WTC11 (cell line): ENCODE measurements around the gene KLC1.

Experiments
- NFE2L1 ChIP-seq: sonication (generic); formaldehyde crosslinking; IDR thresholded peaks from 2 replicates; pipeline ENCODE4 v1.8.1; 2023; ENCODE audit warnings: missing genetic modification reagents
- NR2C2 ChIP-seq: sonication (generic); formaldehyde crosslinking; IDR thresholded peaks from 2 replicates; pipeline ENCODE4 v1.8.0; 2022; ENCODE audit warnings: mild to moderate bottlenecking, missing genetic modification reagents
- ZBTB21 ChIP-seq: sonication (generic); formaldehyde crosslinking; IDR thresholded peaks from 2 replicates; pipeline ENCODE4 v1.8.1; 2023; ENCODE audit warnings: mild to moderate bottlenecking, missing genetic modification reagents, borderline replicate concordance
- ZNF232 ChIP-seq: sonication (generic); formaldehyde crosslinking; IDR thresholded peaks from 2 replicates; pipeline ENCODE4 v1.8.0; 2022; ENCODE audit warnings: mild to moderate bottlenecking, missing genetic modification reagents
- TF ChIP-seq, protein P1 (sequence below): fragments of 200-600 bp; IDR thresholded peaks from 2 replicates; pipeline ENCODE4 v1.8.0; 2022; ENCODE audit warnings: antibody characterized with exemption

GRCh38 chr14:103649001-103649400 lies 20.0 kb downstream of the KLC1 start:
- TF ChIP-seq, protein P1, sequence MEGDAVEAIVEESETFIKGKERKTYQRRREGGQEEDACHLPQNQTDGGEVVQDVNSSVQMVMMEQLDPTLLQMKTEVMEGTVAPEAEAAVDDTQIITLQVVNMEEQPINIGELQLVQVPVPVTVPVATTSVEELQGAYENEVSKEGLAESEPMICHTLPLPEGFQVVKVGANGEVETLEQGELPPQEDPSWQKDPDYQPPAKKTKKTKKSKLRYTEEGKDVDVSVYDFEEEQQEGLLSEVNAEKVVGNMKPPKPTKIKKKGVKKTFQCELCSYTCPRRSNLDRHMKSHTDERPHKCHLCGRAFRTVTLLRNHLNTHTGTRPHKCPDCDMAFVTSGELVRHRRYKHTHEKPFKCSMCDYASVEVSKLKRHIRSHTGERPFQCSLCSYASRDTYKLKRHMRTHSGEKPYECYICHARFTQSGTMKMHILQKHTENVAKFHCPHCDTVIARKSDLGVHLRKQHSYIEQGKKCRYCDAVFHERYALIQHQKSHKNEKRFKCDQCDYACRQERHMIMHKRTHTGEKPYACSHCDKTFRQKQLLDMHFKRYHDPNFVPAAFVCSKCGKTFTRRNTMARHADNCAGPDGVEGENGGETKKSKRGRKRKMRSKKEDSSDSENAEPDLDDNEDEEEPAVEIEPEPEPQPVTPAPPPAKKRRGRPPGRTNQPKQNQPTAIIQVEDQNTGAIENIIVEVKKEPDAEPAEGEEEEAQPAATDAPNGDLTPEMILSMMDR: no peak
- TF ChIP-seq ZBTB21 (no peak), ZNF232 (CRISPR knock-in tag) (no peak), NFE2L1 (no peak), NR2C2 (no peak)
